GM18526 (cell line): ENCODE results near the gene INMT.

Experiments used
- POLR2A ChIP-seq: IDR thresholded peaks from 3 replicates; pipeline ENCODE4 v1.6.1; 2011; ENCODE audit not compliant: insufficient read length; ENCODE audit errors: extremely low read depth

The INMT gene

GRCh38 chr7:30804078-30804661 lies 52.2 kb downstream of the INMT start:
- no peak for TF ChIP-seq POLR2A

- no peak for TF ChIP-seq POLR2A
Observed at GRCh38 chr7:30805081-30805691, 53.3 kb downstream of the INMT start.

GRCh38 chr7:30805931-30806330 lies 54.0 kb downstream of the INMT start:
- TF ChIP-seq POLR2A, result no peak
